GM23248 (cell line): ENCODE results near the gene MMP17.

ENCODE experiments used
- EZH2 ChIP-seq: fragments of 200-600 bp; sonication (generic); IDR thresholded peaks from 2 replicates; pipeline ENCODE4 v1.6.1; 2018; ENCODE audit warnings: antibody characterized with exemption, mild to moderate bottlenecking; ENCODE audit not compliant: insufficient read depth, poor library complexity, severe bottlenecking
- EZH2phosphoT487 ChIP-seq: fragments of 200-600 bp; sonication (generic); IDR thresholded peaks from 2 replicates; pipeline ENCODE4 v1.6.1; 2018; ENCODE audit warnings: antibody characterized with exemption, moderate library complexity, mild to moderate bottlenecking, low read depth; ENCODE audit not compliant: insufficient read depth

DNA sequence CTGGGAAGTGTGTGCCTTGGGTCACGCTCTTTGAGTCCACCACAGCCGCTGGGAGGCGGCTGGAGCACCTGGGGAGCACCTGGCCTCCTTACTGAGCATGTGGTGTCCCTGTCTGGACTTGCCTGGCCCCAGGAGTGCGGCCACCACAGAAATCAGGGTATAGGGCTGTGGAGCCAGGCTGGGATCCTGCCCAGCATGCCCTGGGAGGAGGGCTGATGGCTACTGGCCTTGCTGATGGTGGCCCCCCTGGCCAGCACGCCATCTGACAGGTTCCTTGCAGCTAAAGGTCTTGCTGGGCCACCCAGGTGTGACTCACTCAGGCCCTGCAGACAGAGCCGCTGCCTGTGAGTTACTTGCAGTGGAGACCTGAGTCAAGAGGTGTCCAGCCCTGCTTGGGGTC is 72.2 kb downstream of the MMP17 start:
- TF ChIP-seq EZH2, result no peak
- TF ChIP-seq EZH2phosphoT487, result no peak
